B cell (primary cell): ENCODE results near the gene NPEPL1. TPM values are rescaled to one million over a fixed set of nuclear protein-coding genes. Genes with fewer than 3 reads are reported as not detected.

Experiments used
- ATAC-seq: fragments of 200-7000 bp; cut with Tn5 transposase; one replicate; pipeline ENCODE4 v1.10.0; 2021; ENCODE audit warnings: low read depth, mild to moderate bottlenecking, moderate number of reproducible peaks, moderate library complexity
- CTCF ChIA-PET: fragments of 350-600 bp; sonication (Branson Sonifier 250); formaldehyde crosslinking; loops from one replicate; lab custom pipeline; 2021; ENCODE audit warnings: antibody characterized with exemption, inconsistent platforms; lab: Charles Lee
- POLR2A ChIA-PET: fragments of 350-600 bp; sonication (Branson Sonifier 250); formaldehyde crosslinking; loops from one replicate; lab custom pipeline; 2021; ENCODE audit warnings: antibody characterized with exemption; lab: Charles Lee
- DNase-seq: peaks from one replicate; pipeline ENCODE4 v3.0.0; 2013
- H2AFZ ChIP-seq: 2 replicates; pipeline ENCODE4 v1.6.1; 2012; ENCODE audit warnings: mild to moderate bottlenecking, low read depth, low read length; ENCODE audit not compliant: insufficient read depth, poor library complexity, severe bottlenecking
- H3K27ac ChIP-seq, 2 donors: 1 replicate in 1 of 2; 2 replicates in 1 of 2; pipeline ENCODE4 v1.5.1; 2012 to 2013; ENCODE audit warnings: low read length in 2 of 2, mild to moderate bottlenecking in 2 of 2, moderate library complexity in 1 of 2
- H3K27me3 ChIP-seq, 4 experiments: fragments of 200-600 bp in 1 of 4; sonication (generic) in 1 of 4; replicated peaks in 1 of 4; 1 replicate in 2 of 4; 2 replicates in 2 of 4; pipeline versions ENCODE4 v1.6.1 to v1.7.0; 2013 to 2016; ENCODE audit warnings: low read length in 3 of 4, mild to moderate bottlenecking in 2 of 4, mixed read lengths in 1 of 4, moderate library complexity in 1 of 4; ENCODE audit not compliant: insufficient read depth in 4 of 4, control insufficient read depth in 3 of 4; ENCODE audit errors: control extremely low read depth in 1 of 4
- H3K36me3 ChIP-seq, 2 experiments: replicated peaks in 1 of 2; 1 replicate in 1 of 2; 2 replicates in 1 of 2; pipeline versions ENCODE4 v1.6.1 to v1.7.1; 2013; ENCODE audit warnings: low read length in 1 of 2; ENCODE audit not compliant: insufficient read depth in 2 of 2, control insufficient read depth in 1 of 2; ENCODE audit errors: control extremely low read depth in 1 of 2, extremely low read depth in 1 of 2
- H3K4me1 ChIP-seq, 2 donors: fragments of 200-600 bp in 1 of 2; sonication (generic) in 1 of 2; 1 replicate in 1 of 2; 2 replicates in 1 of 2; pipeline versions ENCODE4 v1.5.1 to v1.6.1; 2013 to 2017; ENCODE audit warnings: low read length in 2 of 2; ENCODE audit not compliant: control insufficient read depth in 2 of 2, insufficient read depth in 2 of 2
- H3K4me2 ChIP-seq: replicated peaks from 2 replicates; pipeline ENCODE3; 2012; ENCODE audit warnings: mild to moderate bottlenecking, low read depth, low read length; ENCODE audit not compliant: poor library complexity, severe bottlenecking
- H3K4me3 ChIP-seq, 5 experiments: fragments of 200-600 bp in 1 of 5; sonication (generic) in 1 of 5; 1 replicate in 3 of 5; 2 replicates in 2 of 5; pipeline versions ENCODE4 v1.5.1 to v1.7.0; 2011 to 2016; ENCODE audit warnings: low read length in 4 of 5, mild to moderate bottlenecking in 4 of 5, low read depth in 2 of 5, control low read depth in 1 of 5, moderate library complexity in 1 of 5; ENCODE audit not compliant: insufficient read depth in 1 of 5; ENCODE audit errors: control extremely low read depth in 1 of 5, extremely low read depth in 1 of 5
- H3K79me2 ChIP-seq: fragments of 200-600 bp; sonication (generic); one replicate; pipeline ENCODE4 v1.6.0; 2016; ENCODE audit warnings: low read length; ENCODE audit not compliant: control insufficient read depth, insufficient read depth
- H3K9ac ChIP-seq: fragments of 200-600 bp; sonication (generic); 2 replicates; pipeline ENCODE4 v1.6.1; 2017; ENCODE audit warnings: mild to moderate bottlenecking, low read length, moderate library complexity
- H3K9me3 ChIP-seq, 3 donors: one replicate each; pipeline versions ENCODE4 v1.6.1 to v1.7.1; 2013; ENCODE audit warnings: low read length in 2 of 3; ENCODE audit not compliant: control insufficient read depth in 2 of 3, insufficient read depth in 1 of 3; ENCODE audit errors: control extremely low read depth in 1 of 3
- H4K20me1 ChIP-seq: 2 replicates; pipeline ENCODE4 v1.6.0; 2012; ENCODE audit warnings: mild to moderate bottlenecking, low read length; ENCODE audit not compliant: insufficient read depth, control insufficient read depth, poor library complexity, severe bottlenecking
- H3K27ac Mint-ChIP-seq: one replicate; pipeline ENCODE4 v1.8.0; 2021; ENCODE audit warnings: mixed read lengths
- H3K27me3 Mint-ChIP-seq: one replicate; pipeline ENCODE4 v1.8.0; 2021; ENCODE audit warnings: mixed read lengths
- H3K4me1 Mint-ChIP-seq: one replicate; pipeline ENCODE4 v1.8.0; 2021; ENCODE audit warnings: mixed read lengths
- H3K4me3 Mint-ChIP-seq: one replicate; pipeline ENCODE4 v1.8.0; 2021; ENCODE audit warnings: mixed read lengths
- H3K9me3 Mint-ChIP-seq: one replicate; pipeline ENCODE4 v1.8.0; 2022; ENCODE audit warnings: mixed read lengths; ENCODE audit not compliant: insufficient read depth
- CTCF ChIP-seq: fragments of 200-600 bp; IDR thresholded peaks from one replicate; pipeline ENCODE4 v1.8.0; 2022; ENCODE audit warnings: antibody characterized with exemption, mild to moderate bottlenecking
- EZH2 ChIP-seq: IDR thresholded peaks from 2 replicates; pipeline ENCODE4 v1.6.1; 2012; ENCODE audit warnings: borderline replicate concordance, low read depth, mild to moderate bottlenecking, moderate library complexity, low read length; ENCODE audit not compliant: insufficient read depth, poor library complexity, severe bottlenecking
- WGBS: methylation state at CpG from one replicate; pipeline ENCODE4 v1.1.5; 2013; ENCODE audit warnings: missing lambda C conversion rate; ENCODE audit not compliant: insufficient coverage; 5-methylcytosine and 5-hydroxymethylcytosine counted together
- intact Hi-C: fragments of 100-400 bp; cut with micrococcal nuclease; formaldehyde crosslinking; loops from one replicate; pipeline ENCODE4 v1.10.0; 2022
- polyA plus RNA-seq: library from polyadenylated mRNA; depleted of rRNA; stranded (reverse); fragments of >200 nt; gene quantifications from 2 replicates; pipeline ENCODE4 v1.2.3, GENCODE V29; 2012
- total RNA-seq, 2 donors: library from RNA; stranded (reverse); fragments of 120-200 nt in 1 of 2; gene quantifications; 1 replicate in 1 of 2; 2 replicates in 1 of 2; pipeline versions ENCODE4 v1.2.3 to v1.2.4, GENCODE V29; 2013 to 2022

Gene NPEPL1
- total and polyA plus RNA-seq, 2 donors (not counting 1 experiment from before 2014, with no cell fraction given): 34.3 to 45.1 TPM

- Mint-ChIP-seq H3K9me3 (no peaks in the 10 kb centered on the region), H3K27me3 (no peaks in the 10 kb centered on the region), H3K4me1 (peaks cover 26% of the 10 kb centered on the region), H3K27ac (no peak overlapping the region), H3K4me3 (no peak overlapping the region)
- DNase-seq: no peak
- Histone ChIP-seq H3K4me3 (no peak overlapping the region), H3K79me2 (peaks cover 64% of the 10 kb centered on the region), H3K9ac (no peak overlapping the region), H3K4me1 (peaks cover 0 to 3% of the 10 kb centered on the region in 2 donors), H3K27ac (no peak overlapping the region), H3K36me3 (peaks cover 2 to 18% of the 10 kb centered on the region in 2 experiments), H3K27me3 (no peaks in the 10 kb centered on the region), H3K4me2 (no peak overlapping the region), H4K20me1 (peaks cover 75% of the 10 kb centered on the region), H3K9me3 (no peaks in the 10 kb centered on the region), H2AFZ (no peak overlapping the region)
- POLR2A ChIA-PET: no interaction called here
- TF ChIP-seq EZH2: no peak
- TF ChIP-seq CTCF: no peak
- WGBS: 94% methylated on average over 10 of the region's 12 CpGs
- no peak for ATAC-seq
- CTCF ChIA-PET: no interaction called here
- intact Hi-C loops: no loop called here
Observed at GRCh38 chr20:58661598-58662473, 30.8 kb upstream of the NPEPL1 start.

- H3K4me1 ChIP-seq: peaks cover 5 to 6% of the 10 kb centered on the region in 2 donors
Observed at GRCh38 chr20:58664331-58664730, 28.3 kb upstream of the NPEPL1 start.

More at GRCh38 chr20:58664331-58664730, 28.3 kb upstream of the NPEPL1 start:
- Mint-ChIP-seq H3K27me3 (no peaks in the 10 kb centered on the region), H3K27ac (no peak overlapping the region), H3K4me3 (no peak overlapping the region), H3K4me1 (peaks cover 17% of the 10 kb centered on the region), H3K9me3 (no peaks in the 10 kb centered on the region)
- CTCF ChIA-PET: interaction anchor here (0.6 to 0.9 kb wide), 3 partner anchors 8 to 27 kb away, joined by 3 to 4 read pairs (median 4); partner anchors contain the start of gene STX16
- intact Hi-C loops: no loop called here
- no peak overlapping the region for H3K4me3 ChIP-seq
- DNase-seq (no peak), ATAC-seq (no peak)
- no peaks in the 10 kb centered on the region for H3K27me3 ChIP-seq
- H3K79me2 ChIP-seq: peaks cover 49% of the 10 kb centered on the region
- POLR2A ChIA-PET: interaction anchor here (0.6 kb wide), 1 partner anchor 198 kb away, joined by 8 read pairs; no protein-coding TSS in a partner anchor
- no peaks in the 10 kb centered on the region for H3K9me3 ChIP-seq
- peaks cover 0 to 27% of the 10 kb centered on the region in 2 experiments for H3K36me3 ChIP-seq
- no CpG with 5 or more reads among the region's 2 CpGs for WGBS
- no peak overlapping the region for H3K27ac ChIP-seq
- TF ChIP-seq CTCF (no peak), EZH2 (no peak)
- H2AFZ ChIP-seq: no peak overlapping the region
- H3K4me2 ChIP-seq: no peak overlapping the region
- peaks cover 82% of the 10 kb centered on the region for H4K20me1 ChIP-seq
- H3K9ac ChIP-seq: no peak overlapping the region
